C4-2B (cell line): Measurements from ENCODE around the gene NDUFAF3.

Experiments used
- CTCF ChIP-seq: fragments of 450-650 bp; conservative IDR thresholded peaks from 2 replicates; pipeline ENCODE4 v1.5.1; 2017; ENCODE audit warnings: mild to moderate bottlenecking
- ZFX ChIP-seq: fragments of 450-650 bp; IDR thresholded peaks from 2 replicates; pipeline ENCODE4 v1.6.1; 2017

GRCh38 chr3:48979451-48979850, 42.5 kb upstream of the NDUFAF3 start:
- TF ChIP-seq CTCF (no peak), ZFX (no peak)
